ENCODE data around the gene IFIT1. TPM values are rescaled to one million over a fixed set of nuclear protein-coding genes. Genes with fewer than 3 reads are reported as not detected.
"Not testable (repeated sequence)": the region's sequence is repeated elsewhere in the genome, so short reads cannot be mapped to it uniquely, and the experiment has no call there.

The IFIT1 gene
- total and polyA plus RNA-seq, 2 donors from 2014 or later = 16.9 to 40.9 TPM

GRCh38 chr10:89399956-89400355 is 7.5 kb downstream of the IFIT1 start:
- TF ChIP-seq CTCF (IDR thresholded peaks at IDR 0.05; ENCODE audit: borderline replicate concordance, extremely low read depth, insufficient read depth) = no peak
- H3K9ac ChIP-seq (ENCODE audit: low read length in 3 of 3) = no peak overlapping the region
- H3K4me3 ChIP-seq (ENCODE audit: low read length in 3 of 3) = no peak overlapping the region
- H3K36me3 ChIP-seq (ENCODE audit: control insufficient read depth in 2 of 3, insufficient read depth in 3 of 3, low read length in 3 of 3) = peaks cover 0 to 17% (median 4%) of the 10 kb centered on the region in 3 donors
- no peaks in the 10 kb centered on the region for H3K27me3 ChIP-seq (ENCODE audit: control insufficient read depth, insufficient read depth, low read length)
- no peaks in the 10 kb centered on the region for H3K9me3 ChIP-seq (ENCODE audit: control insufficient read depth in 2 of 3, insufficient read depth in 1 of 3, low read length in 3 of 3)
- intact Hi-C loops (cut with DNase I) = no loop called here
- FAIRE-seq (no peak), DNase-seq (no peak)
- no peak overlapping the region for H3K27ac ChIP-seq (ENCODE audit: low read depth in 2 of 2, low read length in 2 of 2)
- H3K4me1 ChIP-seq (ENCODE audit: control insufficient read depth in 2 of 3, insufficient read depth in 2 of 3, low read depth in 1 of 3, low read length in 3 of 3) = peaks cover 0 to 8% (median 8%) of the 10 kb centered on the region in 3 donors

- Histone ChIP-seq H3K27me3 (ENCODE audit: control insufficient read depth, insufficient read depth, low read length) (no peaks in the 10 kb centered on the region), H3K36me3 (ENCODE audit: control insufficient read depth in 2 of 3, insufficient read depth in 3 of 3, low read length in 3 of 3) (peaks cover 0 to 17% (median 4%) of the 10 kb centered on the region in 3 donors), H3K9me3 (ENCODE audit: control insufficient read depth in 2 of 3, insufficient read depth in 1 of 3, low read length in 3 of 3) (no peaks in the 10 kb centered on the region), H3K27ac (ENCODE audit: low read depth in 2 of 2, low read length in 2 of 2) (no peak overlapping the region), H3K9ac (ENCODE audit: low read length in 3 of 3) (no peak overlapping the region), H3K4me1 (ENCODE audit: control insufficient read depth in 2 of 3, insufficient read depth in 2 of 3, low read depth in 1 of 3, low read length in 3 of 3) (peaks cover 0 to 10% (median 3%) of the 10 kb centered on the region in 3 donors), H3K4me3 (ENCODE audit: low read length in 3 of 3) (no peak overlapping the region)
- TF ChIP-seq CTCF (IDR thresholded peaks at IDR 0.05; ENCODE audit: borderline replicate concordance, extremely low read depth, insufficient read depth) = no peak
- no peak for FAIRE-seq
- intact Hi-C loops (cut with DNase I) = no loop called here
- DNase-seq = no peak
Measured at GRCh38 chr10:89403043-89403442, 10.6 kb downstream of the IFIT1 start.

GRCh38 chr10:89404104-89405047 is 12.0 kb downstream of the IFIT1 start:
- intact Hi-C loops (cut with DNase I) = no loop called here
- H3K9ac ChIP-seq (ENCODE audit: low read length in 3 of 3) = no peak overlapping the region
- H3K27ac ChIP-seq (ENCODE audit: low read depth in 2 of 2, low read length in 2 of 2) = peak overlapping the region; percentile 4 to 20
- DNase-seq = peak; percentile 43 to 80 (median 56)
- no peaks in the 10 kb centered on the region for H3K27me3 ChIP-seq (ENCODE audit: control insufficient read depth, insufficient read depth, low read length)
- peaks cover 0 to 10% (median 2%) of the 10 kb centered on the region in 3 donors for H3K4me1 ChIP-seq (ENCODE audit: control insufficient read depth in 2 of 3, insufficient read depth in 2 of 3, low read depth in 1 of 3, low read length in 3 of 3)
- no peak for TF ChIP-seq CTCF (IDR thresholded peaks at IDR 0.05; ENCODE audit: borderline replicate concordance, extremely low read depth, insufficient read depth)
- H3K9me3 ChIP-seq (ENCODE audit: control insufficient read depth in 2 of 3, insufficient read depth in 1 of 3, low read length in 3 of 3) = no peaks in the 10 kb centered on the region
- H3K4me3 ChIP-seq (ENCODE audit: low read length in 3 of 3) = no peak overlapping the region
- FAIRE-seq = no peak
- peaks cover 0 to 17% (median 4%) of the 10 kb centered on the region in 3 donors for H3K36me3 ChIP-seq (ENCODE audit: control insufficient read depth in 2 of 3, insufficient read depth in 3 of 3, low read length in 3 of 3)

GRCh38 chr10:89406178-89406577 is 13.8 kb downstream of the IFIT1 start:
- FAIRE-seq; H3K27ac ChIP-seq (ENCODE audit: low read depth in 2 of 2, low read length in 2 of 2); H3K27me3 ChIP-seq (ENCODE audit: control insufficient read depth, insufficient read depth, low read length); H3K9me3 ChIP-seq (ENCODE audit: control insufficient read depth in 2 of 3, insufficient read depth in 1 of 3, low read length in 3 of 3); DNase-seq; intact Hi-C loops (cut with DNase I); H3K9ac ChIP-seq (ENCODE audit: low read length in 3 of 3); H3K4me3 ChIP-seq (ENCODE audit: low read length in 3 of 3): not testable (repeated sequence)
- Histone ChIP-seq H3K4me1 (ENCODE audit: control insufficient read depth in 2 of 3, insufficient read depth in 2 of 3, low read depth in 1 of 3, low read length in 3 of 3) (peaks cover 0 to 10% (median 2%) of the 10 kb centered on the region in 3 donors), H3K36me3 (ENCODE audit: control insufficient read depth in 2 of 3, insufficient read depth in 3 of 3, low read length in 3 of 3) (peaks cover 0 to 17% (median 4%) of the 10 kb centered on the region in 3 donors)

- DNase-seq; intact Hi-C loops (cut with DNase I); H3K9me3 ChIP-seq (ENCODE audit: control insufficient read depth in 2 of 3, insufficient read depth in 1 of 3, low read length in 3 of 3); H3K36me3 ChIP-seq (ENCODE audit: control insufficient read depth in 2 of 3, insufficient read depth in 3 of 3, low read length in 3 of 3); H3K27ac ChIP-seq (ENCODE audit: low read depth in 2 of 2, low read length in 2 of 2); FAIRE-seq; H3K4me3 ChIP-seq (ENCODE audit: low read length in 3 of 3); H3K27me3 ChIP-seq (ENCODE audit: control insufficient read depth, insufficient read depth, low read length); H3K9ac ChIP-seq (ENCODE audit: low read length in 3 of 3): not testable (repeated sequence)
- H3K4me1 ChIP-seq (ENCODE audit: control insufficient read depth in 2 of 3, insufficient read depth in 2 of 3, low read depth in 1 of 3, low read length in 3 of 3) = peaks cover 0 to 10% (median 2%) of the 10 kb centered on the region in 3 donors
Measured at GRCh38 chr10:89407792-89408191, 15.4 kb downstream of the IFIT1 start.

- H3K4me3 ChIP-seq (ENCODE audit: low read length in 3 of 3); H3K4me1 ChIP-seq (ENCODE audit: control insufficient read depth in 2 of 3, insufficient read depth in 2 of 3, low read depth in 1 of 3, low read length in 3 of 3); H3K27ac ChIP-seq (ENCODE audit: low read depth in 2 of 2, low read length in 2 of 2); H3K36me3 ChIP-seq (ENCODE audit: control insufficient read depth in 2 of 3, insufficient read depth in 3 of 3, low read length in 3 of 3); FAIRE-seq; DNase-seq; H3K27me3 ChIP-seq (ENCODE audit: control insufficient read depth, insufficient read depth, low read length); intact Hi-C loops (cut with DNase I); H3K9ac ChIP-seq (ENCODE audit: low read length in 3 of 3); H3K9me3 ChIP-seq (ENCODE audit: control insufficient read depth in 2 of 3, insufficient read depth in 1 of 3, low read length in 3 of 3): not testable (repeated sequence)
Measured at GRCh38 chr10:89409282-89409681, 16.9 kb downstream of the IFIT1 start.

Measured in kidney (tissue), 14 donors.